ENCODE measurements around the gene BAZ1B.
"Not testable (repeated sequence)": the region's sequence is repeated elsewhere in the genome, so short reads cannot be mapped to it uniquely, and the experiment has no call there.

Gene BAZ1B

GRCh38 chr7:73504920-73505319 lies 17.2 kb downstream of the BAZ1B start:
- DNase-seq (ENCODE audit: low read depth in 2 of 2), result no peak

- DNase-seq (ENCODE audit: low read depth in 2 of 2), result no peak
These were observed 18.1 kb downstream of the BAZ1B start for GRCh38 chr7:73504017-73504416.

GRCh38 chr7:73503229-73503628 lies 18.9 kb downstream of the BAZ1B start:
- DNase-seq (ENCODE audit: low read depth in 2 of 2), result no peak

GRCh38 chr7:73496626-73497025 lies 25.5 kb downstream of the BAZ1B start:
- DNase-seq (ENCODE audit: low read depth in 2 of 2), result no peak

- DNase-seq (ENCODE audit: low read depth in 2 of 2), result not testable (repeated sequence)
These were observed 26.6 kb downstream of the BAZ1B start for GRCh38 chr7:73495507-73495906.

GRCh38 chr7:73489976-73490375 lies 32.1 kb downstream of the BAZ1B start:
- no peak for DNase-seq (ENCODE audit: low read depth in 2 of 2)

- no peak for DNase-seq (ENCODE audit: low read depth in 2 of 2)
These were observed 34.6 kb downstream of the BAZ1B start for GRCh38 chr7:73487486-73487885.

GRCh38 chr7:73483171-73483570 lies 38.9 kb downstream of the BAZ1B start:
- no peak for DNase-seq (ENCODE audit: low read depth in 2 of 2)

GRCh38 chr7:73482746-73483145 lies 39.3 kb downstream of the BAZ1B start:
- DNase-seq (ENCODE audit: low read depth in 2 of 2), result no peak

GRCh38 chr7:73481521-73481920 lies 40.6 kb downstream of the BAZ1B start:
- DNase-seq (ENCODE audit: low read depth in 2 of 2), result not testable (repeated sequence)

GRCh38 chr7:73478549-73478948 lies 43.5 kb downstream of the BAZ1B start:
- DNase-seq (ENCODE audit: low read depth in 2 of 2), result no peak

- DNase-seq (ENCODE audit: low read depth in 2 of 2), result no peak
These were observed 44.7 kb downstream of the BAZ1B start for GRCh38 chr7:73477376-73477775.

GRCh38 chr7:73470208-73470607 lies 51.9 kb downstream of the BAZ1B start:
- no peak for DNase-seq (ENCODE audit: low read depth in 2 of 2)

- not testable (repeated sequence) for DNase-seq (ENCODE audit: low read depth in 2 of 2)
These were observed 55.0 kb downstream of the BAZ1B start for GRCh38 chr7:73467046-73467445.

GRCh38 chr7:73466112-73466511 lies 56.0 kb downstream of the BAZ1B start:
- no peak for DNase-seq (ENCODE audit: low read depth in 2 of 2)

GRCh38 chr7:73463966-73464365 lies 58.1 kb downstream of the BAZ1B start:
- no peak for DNase-seq (ENCODE audit: low read depth in 2 of 2)

- no peak for DNase-seq (ENCODE audit: low read depth in 2 of 2)
These were observed 58.8 kb downstream of the BAZ1B start for GRCh38 chr7:73463260-73463659.

GRCh38 chr7:73461782-73462285 lies 60.3 kb downstream of the BAZ1B start:
- DNase-seq (ENCODE audit: low read depth in 2 of 2), result no peak

GRCh38 chr7:73454424-73454823 lies 67.7 kb downstream of the BAZ1B start:
- DNase-seq (ENCODE audit: low read depth in 2 of 2), result no peak

- no peak for DNase-seq (ENCODE audit: low read depth in 2 of 2)
These were observed 69.0 kb downstream of the BAZ1B start for GRCh38 chr7:73452999-73453635.

GRCh38 chr7:73451780-73452398 lies 70.2 kb downstream of the BAZ1B start:
- DNase-seq (ENCODE audit: low read depth in 2 of 2), result peak; percentile 13 to 18

- no peak for DNase-seq (ENCODE audit: low read depth in 2 of 2)
These were observed 72.7 kb downstream of the BAZ1B start for GRCh38 chr7:73449422-73449821.

GRCh38 chr7:73448609-73449008 lies 73.5 kb downstream of the BAZ1B start:
- no peak for DNase-seq (ENCODE audit: low read depth in 2 of 2)
